Stomach (tissue), 4 donors: Measurements from ENCODE around the gene TXNIP.

ENCODE experiments used
- CTCF ChIP-seq, 7 experiments: fragments of 450-650 bp in 4 of 7; fragments of 200-600 bp in 3 of 7; sonication (generic) in 3 of 7; IDR thresholded peaks; one replicate each; pipeline ENCODE4 v1.5.1; 2016 to 2019; ENCODE audit warnings: antibody characterized with exemption in 7 of 7, control low read depth in 2 of 7, mild to moderate bottlenecking in 1 of 7
- EP300 ChIP-seq: sonication (generic); formaldehyde crosslinking; IDR thresholded peaks from one replicate; pipeline ENCODE4 v1.6.1; 2017; ENCODE audit warnings: antibody characterized with exemption
- POLR2A ChIP-seq, 4 donors: fragments of 450-650 bp; IDR thresholded peaks; one replicate each; pipeline ENCODE4 v1.6.1; 2016; ENCODE audit warnings: antibody characterized with exemption in 4 of 4, control low read depth in 2 of 4, mild to moderate bottlenecking in 1 of 4, moderate library complexity in 1 of 4
- POLR2AphosphoS5 ChIP-seq, 3 donors: sonication (generic); formaldehyde crosslinking; IDR thresholded peaks; one replicate each; pipeline ENCODE4 v1.6.1; 2016; ENCODE audit warnings: antibody characterized with exemption in 3 of 3

- TF ChIP-seq POLR2A (IDR thresholded peaks at IDR 0.05), result no peak
- no peak for TF ChIP-seq CTCF (IDR thresholded peaks at IDR 0.05)
- TF ChIP-seq EP300, result no peak
- no peak for TF ChIP-seq POLR2AphosphoS5 (IDR thresholded peaks at IDR 0.05)
These were observed 9.8 kb downstream of the TXNIP start for GRCh38 chr1:145986551-145986950.
